HFFc6 (cell line): Measurements from ENCODE around the gene PDGFRB. TPM values are rescaled to one million over a fixed set of nuclear protein-coding genes. Genes with fewer than 3 reads are reported as not detected.

Experiments
- DNase-seq: peaks from one replicate; pipeline ENCODE4 v3.0.0-alpha.2; 2018
- H3K27ac Mint-ChIP-seq: 2 replicates; pipeline ENCODE4 v1.8.0; 2020; ENCODE audit warnings: mild to moderate bottlenecking, mixed read lengths
- H3K27me3 Mint-ChIP-seq: 2 replicates; pipeline ENCODE4 v1.8.0; 2021; ENCODE audit warnings: mild to moderate bottlenecking, moderate library complexity, mixed read lengths; ENCODE audit not compliant: insufficient read depth
- H3K36me3 Mint-ChIP-seq: 2 replicates; pipeline ENCODE4 v1.8.0; 2021; ENCODE audit warnings: low read depth, mixed read lengths
- H3K4me1 Mint-ChIP-seq: 2 replicates; pipeline ENCODE4 v1.8.0; 2020; ENCODE audit warnings: low read depth, mixed read lengths
- H3K4me3 Mint-ChIP-seq: 2 replicates; pipeline ENCODE4 v1.8.0; 2020; ENCODE audit warnings: mild to moderate bottlenecking, moderate library complexity, mixed read lengths
- H3K9me3 Mint-ChIP-seq: 2 replicates; pipeline ENCODE4 v1.8.0; 2020; ENCODE audit warnings: mild to moderate bottlenecking, mixed read lengths
- CTCF ChIP-seq: fragments of 200-600 bp; sonication (generic); IDR thresholded peaks from 2 replicates; pipeline ENCODE4 v1.5.0; 2021; ENCODE audit warnings: antibody characterized with exemption, mild to moderate bottlenecking
- total RNA-seq, 6 experiments: library from RNA; stranded (reverse); fragmentation: NEBNext Ultra II Directional; extraction: Animal tissue kit (Norgen Biotek cat#: 25700); gene quantifications; 2 replicates in 1 of 6; 3 replicates in 5 of 6; pipeline ENCODE4 v1.2.3, GENCODE V29; 2021

The PDGFRB gene
- total RNA-seq, 6 experiments from 2014 or later = 137 to 208 (median 180) TPM

GRCh38 chr5:150068071-150068470 lies 87.6 kb downstream of the PDGFRB start:
- DNase-seq = no peak
- no peaks in the 10 kb centered on the region for H3K36me3 Mint-ChIP-seq
- H3K4me3 Mint-ChIP-seq = no peak overlapping the region
- H3K4me1 Mint-ChIP-seq = peaks cover 51% of the 10 kb centered on the region
- H3K9me3 Mint-ChIP-seq = no peaks in the 10 kb centered on the region
- no peak overlapping the region for H3K27ac Mint-ChIP-seq
- H3K27me3 Mint-ChIP-seq = no peaks in the 10 kb centered on the region; the same call in 1 of the 2 replicates
- no peak for TF ChIP-seq CTCF

- no peak for DNase-seq
- Mint-ChIP-seq H3K27ac (peak overlapping the region; percentile 96), H3K9me3 (no peaks in the 10 kb centered on the region), H3K4me3 (peak overlapping the region; percentile 59; the same call in 1 of the 2 replicates), H3K36me3 (no peaks in the 10 kb centered on the region), H3K4me1 (peaks cover 56% of the 10 kb centered on the region), H3K27me3 (no peaks in the 10 kb centered on the region; the same call in 1 of the 2 replicates)
- no peak for TF ChIP-seq CTCF
These were observed 88.2 kb downstream of the PDGFRB start for GRCh38 chr5:150067405-150067960.

- Mint-ChIP-seq H3K9me3 (no peaks in the 10 kb centered on the region), H3K27me3 (no peaks in the 10 kb centered on the region; the same call in 1 of the 2 replicates)
- no peak for TF ChIP-seq CTCF
These were observed 88.7 kb downstream of the PDGFRB start for GRCh38 chr5:150066901-150067396.

GRCh38 chr5:150066436-150066835 lies 89.2 kb downstream of the PDGFRB start:
- Mint-ChIP-seq H3K4me3 (peak overlapping the region; percentile 72), H3K27ac (peak overlapping the region; percentile 96), H3K36me3 (no peaks in the 10 kb centered on the region), H3K27me3 (no peaks in the 10 kb centered on the region; the same call in 1 of the 2 replicates), H3K4me1 (peaks cover 65% of the 10 kb centered on the region), H3K9me3 (no peaks in the 10 kb centered on the region)
- DNase-seq = no peak
- no peak for TF ChIP-seq CTCF

More at GRCh38 chr5:150066901-150067396, 88.7 kb downstream of the PDGFRB start:
- DNase-seq = peak; percentile 76
- Mint-ChIP-seq H3K4me3 (peak overlapping the region; percentile 59), H3K4me1 (peaks cover 62% of the 10 kb centered on the region), H3K27ac (peak overlapping the region; percentile 96), H3K36me3 (no peaks in the 10 kb centered on the region)

GRCh38 chr5:150065886-150066285 lies 89.8 kb downstream of the PDGFRB start:
- Mint-ChIP-seq H3K4me1 (peaks cover 65% of the 10 kb centered on the region), H3K27me3 (no peaks in the 10 kb centered on the region; the same call in 1 of the 2 replicates), H3K9me3 (no peaks in the 10 kb centered on the region), H3K4me3 (peak overlapping the region; percentile 72), H3K36me3 (no peaks in the 10 kb centered on the region), H3K27ac (peak overlapping the region; percentile 96)
- TF ChIP-seq CTCF = no peak
- DNase-seq = peak; percentile 58
